NCI-H446 treated with DMSO at 0.1 percent for 48 hours (cell line): Measurements from ENCODE around the gene ACTR1B.
"Not testable (repeated sequence)": the region's sequence is repeated elsewhere in the genome, so short reads cannot be mapped to it uniquely, and the experiment has no call there.

Experiments used
- DNase-seq: peaks from one replicate; lab custom pipeline; 2025; lab: John Stamatoyannopoulos, UW

ACTR1B gene

DNA sequence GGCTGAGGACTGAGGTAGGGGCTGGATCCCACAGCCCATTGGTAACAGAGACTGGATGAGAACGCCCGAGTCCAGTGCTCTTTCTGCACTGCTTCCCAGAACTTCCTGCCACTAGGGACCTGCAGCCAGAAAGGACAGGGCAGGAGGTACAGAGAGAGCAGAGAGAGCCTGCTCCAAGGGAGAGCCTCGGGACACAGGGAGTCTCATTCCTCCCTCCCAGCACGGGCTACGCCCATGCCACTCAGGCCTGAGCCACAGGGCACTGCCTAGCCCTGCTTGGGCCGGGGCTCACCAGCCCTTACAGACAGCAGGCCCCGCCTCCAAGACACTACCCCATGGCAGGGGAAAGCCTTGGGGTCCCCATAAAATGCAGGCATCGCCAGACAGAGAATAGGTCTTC lies 48.1 kb downstream of the ACTR1B start:
- not testable (repeated sequence) for DNase-seq

DNA sequence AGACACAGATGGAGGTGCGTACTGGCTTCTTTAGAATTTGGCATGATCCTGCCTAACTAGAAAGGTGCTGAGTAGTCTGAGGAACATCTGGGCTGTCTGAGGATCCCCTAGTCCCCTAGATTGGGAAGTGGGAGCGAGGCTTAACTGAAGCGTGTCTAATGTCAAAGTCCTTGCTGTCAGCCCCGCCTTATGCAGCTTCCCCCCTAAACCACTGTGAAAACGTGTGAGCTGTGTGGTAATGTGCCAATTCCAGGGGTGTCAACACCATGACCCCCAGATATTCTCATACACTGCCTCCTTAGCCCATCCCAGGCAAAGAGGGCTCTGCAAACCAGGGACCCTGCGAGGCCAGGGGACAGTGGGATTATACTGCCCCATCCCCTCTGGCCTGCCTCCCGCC lies 51.9 kb downstream of the ACTR1B start:
- not testable (repeated sequence) for DNase-seq

- DNase-seq: not testable (repeated sequence)
These were observed 55.1 kb downstream of the ACTR1B start for GRCh38 chr2:97608745-97609144.
